Measurements from ENCODE around the gene SH2D4B. TPM values are rescaled to one million over a fixed set of nuclear protein-coding genes. Genes with fewer than 3 reads are reported as not detected.

Gene SH2D4B
- total RNA-seq, 1 donor from 2014 or later: 1.9 TPM

DNA sequence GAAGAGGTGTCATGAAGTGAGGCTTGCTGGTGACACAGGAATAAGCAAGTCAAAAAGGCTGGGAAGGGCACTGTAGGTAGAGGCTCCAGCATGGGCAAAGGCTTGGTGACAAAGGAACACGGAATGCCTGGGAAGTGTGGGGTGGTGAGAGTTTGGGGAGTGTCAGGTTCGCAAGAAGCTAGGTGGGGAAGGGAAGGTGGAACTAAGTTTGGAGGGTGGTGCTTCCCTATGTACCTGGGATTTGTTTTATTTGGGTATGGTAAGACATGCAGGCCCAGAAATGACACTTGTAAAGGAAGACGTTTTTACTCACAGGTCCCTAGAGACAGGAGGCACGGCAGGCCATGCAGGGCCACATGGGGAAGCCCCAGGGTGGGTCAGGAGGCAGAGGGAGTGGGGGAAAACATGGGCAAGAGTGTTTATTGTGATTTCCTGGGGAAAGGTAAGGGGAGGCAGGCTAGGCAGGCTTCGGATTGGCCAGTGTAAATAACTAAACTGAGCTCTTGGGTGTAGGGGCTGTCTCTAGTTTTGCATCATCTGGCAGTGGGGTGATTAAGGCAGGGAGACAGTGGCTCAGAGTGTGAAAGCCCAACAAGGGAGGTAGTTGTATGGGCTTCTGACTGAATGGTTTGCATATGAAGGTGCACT, 52.1 kb downstream of the SH2D4B start:
- no peak for DNase-seq (ENCODE audit: low spot score)

DNA sequence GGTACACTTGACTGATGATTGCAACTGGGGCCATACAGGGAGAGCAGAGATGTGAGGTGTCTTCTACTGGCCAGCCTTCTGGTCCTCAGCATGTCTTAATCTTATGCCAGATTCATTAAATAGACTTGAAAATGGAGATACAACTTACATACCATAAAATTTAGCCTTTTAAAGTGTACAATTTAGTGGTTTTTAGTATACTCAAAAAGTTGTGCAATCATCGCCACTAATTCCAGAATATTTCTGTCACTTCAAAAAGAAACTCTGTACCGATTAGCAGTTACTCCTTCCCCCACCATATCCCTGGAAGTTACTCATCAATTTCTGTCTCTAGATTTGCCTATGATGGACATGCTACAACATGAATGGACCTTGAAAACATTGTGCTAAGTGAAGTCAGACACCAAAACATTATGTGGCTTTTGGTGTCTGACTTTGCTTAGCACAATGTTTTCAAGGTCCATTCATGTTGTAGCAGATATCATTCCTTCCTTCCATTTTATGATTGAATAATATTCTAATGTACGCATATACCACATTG, 53.0 kb downstream of the SH2D4B start:
- no peak for DNase-seq (ENCODE audit: low spot score)

DNA sequence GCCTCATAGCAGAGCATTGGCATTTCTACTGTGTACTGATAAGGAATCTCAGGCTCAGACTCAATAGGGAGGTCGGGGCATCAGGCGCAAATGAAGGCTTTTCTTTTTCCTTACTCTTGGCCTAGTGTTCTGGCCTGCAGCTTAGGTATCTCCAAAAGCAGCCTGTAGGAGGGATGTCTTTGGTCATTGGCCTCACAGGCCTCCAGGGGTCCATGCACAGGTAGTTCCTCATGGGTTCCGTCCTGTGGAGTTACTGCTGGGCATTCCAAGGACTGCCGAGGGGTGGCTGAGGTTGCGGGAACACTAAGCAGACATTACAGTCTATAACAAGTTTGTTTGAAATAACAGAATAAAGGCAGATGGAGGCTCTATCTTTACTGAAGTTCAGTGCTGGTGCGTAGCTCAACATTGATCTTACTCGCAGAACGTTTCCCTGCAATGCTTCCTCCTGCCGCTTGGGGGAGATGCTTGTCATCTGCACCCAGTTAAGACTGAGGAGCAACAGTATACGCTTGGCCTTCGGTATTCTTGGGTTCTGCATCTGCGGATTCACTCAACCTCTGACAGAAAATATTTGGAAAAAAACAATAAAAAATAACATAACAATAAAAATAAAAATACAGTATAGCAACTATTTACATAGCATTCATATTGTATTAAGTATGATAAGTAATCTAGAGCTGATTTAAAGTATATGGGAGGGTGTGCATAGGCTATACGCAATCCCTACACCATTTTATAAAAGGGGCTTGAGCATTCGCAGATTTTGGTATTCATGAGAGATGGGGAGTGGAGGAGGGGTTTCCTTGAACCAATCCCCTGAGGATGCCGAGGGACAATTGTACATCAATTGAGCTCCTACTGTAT, 58.9 kb downstream of the SH2D4B start:
- no peak for DNase-seq (ENCODE audit: low spot score)

DNA sequence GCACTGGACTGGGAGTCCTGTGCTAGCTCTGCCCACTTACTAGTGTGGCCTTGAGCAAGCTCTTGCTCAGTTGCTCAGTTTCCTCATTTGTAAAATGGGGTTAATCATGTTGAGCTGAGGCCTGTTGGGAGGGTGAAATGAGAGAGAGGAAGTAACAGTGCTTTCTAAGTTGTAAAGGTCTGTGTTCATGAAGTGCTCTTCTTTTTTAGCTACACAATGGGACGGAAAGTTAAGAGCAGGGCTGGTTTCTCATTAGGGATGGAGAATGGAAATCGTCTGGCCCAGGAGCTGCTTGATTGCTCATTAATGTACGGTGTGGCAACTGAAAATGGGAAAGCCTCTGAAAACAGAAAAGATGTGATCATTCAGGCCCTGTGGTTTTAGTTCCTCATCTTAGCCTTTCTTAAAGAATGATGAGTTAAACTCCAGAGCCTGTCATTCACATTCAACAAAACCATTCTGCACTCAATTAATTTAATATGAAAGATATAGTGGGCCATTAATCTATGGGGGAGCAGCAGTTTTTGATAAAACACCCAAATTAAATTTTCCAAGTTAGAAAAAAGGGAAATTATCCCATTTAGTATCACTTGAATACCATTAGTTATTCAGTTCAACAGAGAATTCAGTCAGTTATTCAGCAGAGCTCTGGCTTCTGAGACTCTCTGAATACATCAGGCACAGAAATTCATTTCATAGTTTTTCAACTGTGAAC, 60.5 kb downstream of the SH2D4B start:
- no peak for DNase-seq (ENCODE audit: low spot score)

DNA sequence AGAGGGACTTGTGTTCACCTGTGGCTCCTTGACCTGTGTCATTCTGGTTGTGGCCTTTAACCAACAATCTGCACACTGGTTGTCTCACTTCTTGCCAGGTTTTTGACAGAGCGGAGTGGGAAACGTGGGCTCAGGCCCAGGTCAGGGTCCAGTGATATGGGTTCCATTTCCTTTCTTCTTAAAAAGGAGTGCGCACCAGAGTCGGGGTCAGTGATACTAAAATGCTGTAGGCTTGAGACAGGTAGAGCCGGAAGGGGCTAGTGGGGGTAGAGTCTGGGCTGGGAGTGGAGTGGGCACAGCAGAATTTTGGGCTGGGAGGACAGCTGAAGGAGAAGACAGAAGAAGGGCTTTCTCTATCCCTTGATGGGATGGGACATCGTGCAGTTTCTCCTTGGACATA, 61.2 kb downstream of the SH2D4B start:
- DNase-seq (ENCODE audit: low spot score): no peak

DNA sequence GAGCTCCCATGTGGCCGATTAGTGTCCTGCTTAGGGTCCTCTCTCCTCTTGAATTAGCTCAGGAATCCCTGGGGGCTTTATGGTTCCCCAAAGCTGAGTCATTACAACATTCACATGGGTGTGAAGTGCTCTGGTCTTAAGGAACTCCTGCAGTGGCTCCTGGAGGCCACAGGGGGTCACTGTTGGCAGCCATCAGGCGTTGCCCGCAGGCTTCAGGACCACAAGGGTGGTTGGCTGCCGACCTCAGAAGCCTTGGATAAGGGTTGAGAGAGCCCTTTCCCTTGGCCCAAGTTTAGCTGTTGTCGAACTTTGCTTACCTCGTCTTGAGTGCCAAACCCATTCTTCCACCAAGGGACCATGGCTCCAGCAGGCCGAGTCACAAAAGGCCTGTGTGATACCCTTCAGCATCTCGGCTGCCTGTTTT, 61.7 kb downstream of the SH2D4B start:
- DNase-seq (ENCODE audit: low spot score): no peak

DNA sequence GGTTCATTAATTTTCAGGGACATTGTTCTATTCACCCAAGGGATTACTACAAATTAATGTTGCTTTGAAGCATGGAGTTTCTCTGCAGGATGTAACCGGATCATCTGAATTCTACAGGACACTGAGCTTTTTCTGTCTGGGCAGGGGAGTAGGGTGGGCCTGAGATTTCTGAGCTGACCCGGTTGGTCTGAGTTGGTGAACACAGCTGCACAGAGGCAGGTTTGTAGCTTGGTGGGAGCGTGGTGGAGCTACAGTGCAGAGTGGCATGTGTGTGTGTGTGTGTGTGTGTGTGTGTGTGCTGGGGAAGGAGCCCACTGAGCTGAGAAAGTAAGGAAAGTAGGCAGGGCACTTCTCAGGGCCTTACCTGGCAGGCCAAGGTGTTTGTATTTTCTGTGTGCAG, 62.6 kb downstream of the SH2D4B start:
- no peak for DNase-seq (ENCODE audit: low spot score)

DNA sequence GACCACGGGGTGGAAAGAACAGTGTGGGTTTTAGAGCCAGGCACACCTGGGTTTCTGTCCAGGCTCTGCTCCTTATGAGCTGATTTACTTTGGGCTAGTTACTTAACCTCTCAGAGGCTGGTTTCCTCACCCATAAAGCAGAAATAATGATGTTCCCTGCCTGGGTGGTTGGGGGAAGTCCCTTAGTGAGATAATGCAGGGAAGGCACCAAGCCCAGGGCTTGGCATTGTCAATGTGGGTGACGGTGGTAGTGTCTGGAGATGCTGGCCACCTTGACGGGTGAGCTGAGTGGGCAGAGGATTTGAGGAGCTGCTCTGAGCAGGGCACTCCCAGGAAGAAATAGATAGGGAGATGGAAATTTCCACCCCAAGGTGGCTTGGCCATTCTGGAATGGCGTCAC, 65.2 kb downstream of the SH2D4B start:
- DNase-seq (ENCODE audit: low spot score): no peak

DNA sequence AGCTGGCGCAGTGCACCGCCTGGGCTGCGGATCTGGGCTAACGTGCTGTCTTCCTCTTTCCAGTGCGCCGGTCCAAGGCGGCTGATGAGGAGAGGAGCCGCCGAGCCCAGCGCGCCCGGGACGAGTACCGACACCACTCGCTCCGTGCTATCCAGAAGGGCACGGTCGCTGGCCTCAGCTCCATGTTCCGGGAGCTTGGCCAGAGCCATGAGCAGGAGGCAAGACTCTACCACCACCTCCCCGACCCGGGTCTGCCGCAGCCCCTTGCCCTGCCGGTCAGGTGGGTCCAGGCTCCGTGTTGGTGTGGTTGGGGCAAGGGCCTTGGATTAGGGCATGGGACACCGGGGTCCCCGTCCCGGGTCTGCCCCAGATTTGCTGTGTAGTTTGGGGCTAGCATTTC, 65.8 kb downstream of the SH2D4B start:
- DNase-seq (ENCODE audit: low spot score): no peak

DNA sequence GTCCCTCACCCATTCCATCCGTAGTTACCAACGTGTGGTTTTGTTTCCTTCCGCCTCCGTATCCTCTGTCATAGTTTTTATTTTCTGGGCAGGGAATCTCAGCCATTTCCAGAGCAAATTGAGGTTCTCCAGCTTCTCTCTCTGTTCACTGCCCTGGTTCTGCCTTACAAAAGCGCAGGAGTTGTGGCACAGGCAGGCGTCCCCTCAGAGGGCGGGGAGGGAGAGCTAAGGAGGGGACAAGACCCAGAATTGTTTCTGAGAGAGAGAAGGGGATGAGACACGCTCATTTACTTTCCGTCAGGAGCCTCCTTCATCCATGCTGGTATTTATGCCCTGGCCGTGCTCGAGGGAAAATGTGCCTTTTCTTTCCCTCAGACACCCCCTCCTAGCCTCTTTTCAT, 71.0 kb downstream of the SH2D4B start:
- no peak for DNase-seq (ENCODE audit: low spot score)

DNA sequence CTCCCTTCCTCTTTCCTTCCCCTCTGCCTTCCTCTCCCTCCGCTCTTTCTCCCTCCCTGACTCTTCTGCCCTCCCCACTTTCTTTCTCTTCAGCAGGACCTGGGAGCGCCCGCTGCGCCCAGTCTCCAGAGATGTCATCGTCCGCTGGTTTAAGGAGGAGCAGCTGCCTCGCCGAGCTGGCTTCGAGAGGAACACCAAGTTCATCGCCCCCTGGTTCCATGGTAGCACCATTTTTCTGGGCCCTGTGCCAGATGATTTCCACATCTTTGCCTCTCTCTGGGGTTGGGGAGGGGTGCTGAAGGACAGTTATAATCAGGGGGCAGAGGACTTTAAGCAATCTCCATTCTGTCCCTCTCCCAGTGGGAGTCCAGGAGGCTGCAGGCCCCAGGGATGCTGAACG, 71.6 kb downstream of the SH2D4B start:
- no peak for DNase-seq (ENCODE audit: low spot score)

DNA sequence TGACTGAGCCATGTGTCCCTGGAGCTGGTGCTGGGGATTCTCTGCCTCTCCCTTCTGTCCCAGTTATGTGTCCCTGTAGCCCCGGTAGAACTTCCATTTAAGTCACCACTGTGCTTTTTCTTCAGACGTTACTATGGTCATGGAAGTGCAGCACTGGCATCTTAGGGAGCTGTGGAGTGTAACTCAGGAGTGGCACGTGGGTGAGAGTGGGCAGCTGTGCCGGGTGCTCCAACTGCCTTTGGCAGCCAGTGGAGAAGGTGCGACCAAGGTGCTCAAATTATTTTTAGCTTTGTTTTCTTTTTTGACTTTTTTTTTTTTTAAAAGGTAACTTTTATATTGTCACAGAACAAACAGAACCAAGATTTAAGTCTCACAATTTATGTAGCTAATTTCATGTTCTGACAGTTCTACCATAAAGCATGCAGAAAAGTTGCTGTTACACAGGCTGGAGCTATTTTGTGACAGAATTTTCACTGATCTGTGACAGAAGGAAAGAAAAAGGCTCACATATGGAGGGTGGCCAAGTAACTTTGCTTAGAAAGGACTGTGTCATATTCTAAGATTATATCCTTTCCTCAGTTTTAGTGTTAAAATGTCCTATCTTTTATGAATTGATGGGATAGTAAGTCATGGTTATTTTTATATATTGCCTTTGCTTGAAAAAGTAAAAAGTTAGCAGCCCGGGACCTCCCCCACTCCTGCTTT, 73.9 kb downstream of the SH2D4B start:
- DNase-seq (ENCODE audit: low spot score): no peak

DNA sequence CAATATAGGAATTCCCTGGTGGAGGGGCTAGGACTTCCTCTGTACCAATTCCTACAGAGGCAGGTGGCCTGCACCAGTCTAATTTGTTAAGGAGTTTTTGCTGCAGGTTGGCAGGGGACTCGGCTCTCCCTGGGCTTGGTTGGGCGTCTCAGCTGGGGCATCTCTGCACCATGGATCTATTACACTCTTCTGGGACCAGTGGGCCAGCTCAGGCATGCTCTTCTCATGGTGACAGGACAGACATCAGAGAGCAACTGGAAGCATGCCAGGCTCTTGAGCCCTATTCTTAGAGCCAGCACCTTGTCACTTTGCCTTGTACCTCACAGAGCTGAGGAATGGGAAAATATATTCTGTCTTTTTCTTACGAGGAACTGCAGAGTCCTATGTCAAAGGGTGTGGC, 74.6 kb downstream of the SH2D4B start:
- no peak for DNase-seq (ENCODE audit: low spot score)

DNA sequence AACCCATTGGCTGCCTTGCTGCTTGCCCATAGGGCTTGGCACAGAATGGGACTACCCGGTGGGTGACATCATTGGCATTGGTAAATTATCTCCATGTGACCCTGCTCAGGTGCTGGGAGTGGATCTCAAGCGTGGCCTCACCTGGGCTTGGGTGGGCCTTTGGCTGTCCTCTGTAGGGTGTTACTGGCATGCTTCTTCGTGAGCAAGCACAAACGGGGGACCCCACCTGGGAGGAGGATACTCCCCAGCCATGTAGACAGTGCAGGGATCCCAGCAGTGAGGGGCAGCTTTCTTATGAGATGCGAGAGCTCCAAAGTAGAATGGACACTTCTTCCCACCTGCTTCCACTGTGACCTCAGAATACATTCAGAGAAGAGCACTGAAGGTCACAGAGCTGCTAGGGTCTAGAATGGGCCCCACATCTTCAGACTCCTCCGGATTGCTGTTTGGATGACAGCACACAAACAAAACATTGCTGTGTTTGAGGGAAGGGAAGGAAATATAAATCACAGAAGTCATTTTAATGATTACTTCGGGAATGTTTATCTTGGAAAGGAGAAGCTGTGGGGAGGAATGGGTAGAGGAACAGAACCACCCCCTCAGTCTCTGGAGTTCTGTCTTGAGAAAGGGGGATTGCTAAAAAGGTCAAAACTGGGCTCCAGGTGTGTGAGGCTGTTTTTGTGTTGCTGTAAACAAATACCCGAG, 75.9 kb downstream of the SH2D4B start:
- DNase-seq (ENCODE audit: low spot score): no peak

DNA sequence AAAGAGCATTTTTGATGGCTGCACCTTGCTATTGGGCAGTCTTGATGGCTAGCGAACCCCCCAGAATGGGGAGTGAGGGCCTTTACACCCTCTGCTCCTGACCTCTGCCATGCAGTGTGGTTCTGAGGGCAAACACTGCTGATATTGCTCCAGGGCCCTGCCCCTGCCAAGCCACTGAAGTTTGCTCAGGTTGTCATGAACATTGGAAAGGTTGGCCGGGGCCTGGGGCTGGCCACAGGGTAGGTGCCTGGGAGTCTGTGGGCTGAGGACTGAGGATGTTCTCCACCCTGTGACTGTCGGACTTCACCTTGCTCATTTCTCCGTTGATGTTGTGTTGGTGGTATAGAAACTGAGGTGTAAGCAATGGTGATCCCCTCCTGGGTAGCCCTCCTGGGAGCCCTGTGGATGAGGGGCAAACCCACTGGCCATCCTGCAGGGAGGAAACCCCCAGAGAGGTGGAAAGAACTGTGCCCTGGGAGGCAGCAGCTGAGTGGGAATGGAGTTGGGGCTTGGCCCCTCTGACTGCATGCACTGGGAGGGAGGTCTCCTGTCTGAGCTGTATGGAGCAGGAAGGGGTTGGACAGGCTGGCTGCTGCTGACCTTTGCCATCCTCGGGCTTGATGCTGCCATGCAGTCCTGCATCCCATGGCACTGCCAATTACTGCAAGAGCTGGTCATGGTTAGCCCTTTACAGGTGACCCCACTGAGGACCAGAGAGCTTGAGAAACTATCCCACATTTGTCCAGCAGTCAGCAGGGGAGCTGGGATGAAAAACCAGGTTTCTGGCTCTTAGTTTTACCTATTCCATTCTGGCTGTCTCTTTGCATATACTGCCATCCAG, 77.1 kb downstream of the SH2D4B start:
- DNase-seq (ENCODE audit: low spot score): no peak

DNA sequence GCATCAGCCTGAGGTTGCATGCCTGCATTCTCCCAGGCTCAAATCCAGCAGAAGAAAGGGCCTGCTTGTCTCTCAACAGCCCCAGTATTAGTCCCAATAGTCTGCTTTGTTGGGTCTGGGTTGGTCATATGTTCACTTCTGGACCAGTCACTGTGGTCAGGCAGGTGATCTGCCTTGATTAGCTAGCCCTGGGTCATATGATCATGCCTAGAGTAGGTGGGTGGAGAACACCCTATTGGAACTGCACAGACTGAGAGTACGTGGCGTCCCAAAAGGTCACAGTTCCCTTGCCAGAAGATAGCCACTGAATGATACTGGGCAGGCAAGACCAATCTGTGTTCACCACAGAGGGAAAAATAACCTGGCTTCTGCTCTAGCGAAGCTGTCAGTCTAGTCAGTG, 80.1 kb downstream of the SH2D4B start:
- no peak for DNase-seq (ENCODE audit: low spot score)

DNA sequence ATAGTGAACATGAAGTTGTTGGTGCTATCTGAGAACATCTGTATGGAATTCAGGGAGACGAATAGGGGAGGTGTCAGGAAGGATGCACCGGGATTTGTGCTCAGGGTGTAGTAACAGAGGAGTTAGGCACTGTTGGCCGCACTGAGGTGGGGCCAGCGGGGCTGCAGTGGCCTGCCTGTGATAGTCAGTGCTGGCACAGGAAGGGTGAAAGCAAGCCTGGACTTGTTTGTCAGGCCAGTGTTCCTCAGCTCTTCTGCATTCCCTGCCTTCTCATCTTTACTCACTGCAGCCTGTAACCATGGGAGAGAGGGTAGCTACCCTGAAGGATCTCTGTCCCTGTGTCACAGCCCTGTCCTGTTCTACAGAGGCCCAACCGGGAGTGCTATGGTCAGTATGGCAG, 81.3 kb downstream of the SH2D4B start:
- no peak for DNase-seq (ENCODE audit: low spot score)

DNA sequence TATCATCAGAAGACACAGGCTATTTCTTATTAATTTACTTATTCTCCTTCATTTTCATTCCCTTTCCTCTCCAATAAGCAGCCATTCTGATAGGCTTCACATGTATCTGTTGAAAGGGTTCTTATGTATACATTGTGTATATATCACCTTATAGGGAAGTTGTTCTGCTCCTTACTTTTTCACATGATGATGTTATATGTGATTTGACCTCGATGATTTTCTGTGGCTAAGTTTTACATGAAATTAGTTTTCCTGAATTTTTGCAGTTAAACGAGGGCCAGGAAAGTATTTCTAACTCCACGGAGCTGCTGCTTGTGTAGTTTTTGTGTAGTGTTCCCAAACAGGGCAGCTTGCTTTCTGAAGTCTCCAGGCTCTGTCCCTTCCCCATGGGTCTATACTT, 84.5 kb downstream of the SH2D4B start:
- DNase-seq (ENCODE audit: low spot score): no peak

DNA sequence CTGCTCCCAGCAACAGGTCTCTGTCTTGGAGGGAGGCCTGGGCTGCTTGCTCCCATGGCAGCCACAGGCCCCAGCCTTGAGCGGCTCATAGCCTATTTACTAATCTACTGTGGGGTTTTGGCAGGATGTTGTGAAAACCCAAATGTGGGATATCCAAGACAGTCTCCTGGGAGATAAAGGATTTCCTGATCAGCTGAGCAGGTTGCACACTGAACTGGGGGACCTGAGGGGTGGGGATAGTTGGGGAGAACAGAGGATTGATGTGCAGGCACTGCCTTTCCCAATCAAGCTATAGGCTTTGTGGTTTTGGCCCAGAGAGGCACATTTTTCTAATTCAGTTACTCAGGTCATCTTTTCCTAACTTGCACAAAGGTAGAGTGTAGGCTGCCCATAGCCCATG, 92.6 kb downstream of the SH2D4B start:
- DNase-seq (ENCODE audit: low spot score): no peak

DNA sequence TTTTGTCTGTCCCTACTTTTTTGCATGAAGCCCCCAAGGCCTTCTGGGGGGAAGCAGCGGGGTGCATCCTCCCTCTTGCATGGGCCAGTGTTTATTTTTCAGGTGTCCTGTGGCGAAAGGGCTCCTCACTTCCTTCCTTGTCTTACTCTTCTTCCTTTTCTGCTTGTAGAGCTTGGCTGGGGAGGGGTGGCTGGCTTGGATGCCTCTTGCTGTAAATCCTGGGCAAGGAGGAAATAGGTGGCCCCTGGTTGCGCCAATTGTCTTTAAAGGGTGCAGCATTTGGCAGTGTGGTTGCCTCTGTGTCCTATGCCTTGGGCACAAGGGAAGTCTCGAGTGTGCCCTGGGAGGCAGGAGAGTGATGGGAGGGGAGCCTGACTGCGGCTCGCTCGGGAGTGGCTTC, 95.0 kb downstream of the SH2D4B start:
- DNase-seq (ENCODE audit: low spot score): no peak

Measured in umbilical cord (tissue), 2 donors.